ENCODE results near the gene KRTAP10-2.

Gene KRTAP10-2

GRCh38 chr21:44526096-44526997 is 25.0 kb downstream of the KRTAP10-2 start:
- DNase-seq (ENCODE audit: low read depth), result no peak

GRCh38 chr21:44525391-44526095 is 25.8 kb downstream of the KRTAP10-2 start:
- no peak for DNase-seq (ENCODE audit: low read depth)

- DNase-seq (ENCODE audit: low read depth), result no peak
These were observed 26.6 kb downstream of the KRTAP10-2 start for GRCh38 chr21:44524414-44525371.

GRCh38 chr21:44523567-44524413 is 27.5 kb downstream of the KRTAP10-2 start:
- DNase-seq (ENCODE audit: low read depth), result no peak

- DNase-seq (ENCODE audit: low read depth), result no peak
These were observed 28.5 kb downstream of the KRTAP10-2 start for GRCh38 chr21:44522753-44523204.

GRCh38 chr21:44521928-44522752 is 29.2 kb downstream of the KRTAP10-2 start:
- no peak for DNase-seq (ENCODE audit: low read depth)

GRCh38 chr21:44521301-44521927 is 29.9 kb downstream of the KRTAP10-2 start:
- DNase-seq (ENCODE audit: low read depth), result no peak

- no peak for DNase-seq (ENCODE audit: low read depth)
These were observed 30.7 kb downstream of the KRTAP10-2 start for GRCh38 chr21:44520326-44521300.

- DNase-seq (ENCODE audit: low read depth), result no peak
These were observed 31.7 kb downstream of the KRTAP10-2 start for GRCh38 chr21:44519346-44520325.

- DNase-seq (ENCODE audit: low read depth), result no peak
These were observed 32.6 kb downstream of the KRTAP10-2 start for GRCh38 chr21:44518686-44519085.

- no peak for DNase-seq (ENCODE audit: low read depth)
These were observed 34.0 kb downstream of the KRTAP10-2 start for GRCh38 chr21:44517175-44517899.

GRCh38 chr21:44516828-44517174 is 34.5 kb downstream of the KRTAP10-2 start:
- DNase-seq (ENCODE audit: low read depth), result no peak

- DNase-seq (ENCODE audit: low read depth), result no peak
These were observed 35.0 kb downstream of the KRTAP10-2 start for GRCh38 chr21:44516342-44516741.

GRCh38 chr21:44515359-44516165 is 35.7 kb downstream of the KRTAP10-2 start:
- DNase-seq (ENCODE audit: low read depth), result no peak

GRCh38 chr21:44514746-44515358 is 36.5 kb downstream of the KRTAP10-2 start:
- no peak for DNase-seq (ENCODE audit: low read depth)
